K562 (cell line): ENCODE data around the gene MACROD2. TPM values are rescaled to one million over a fixed set of nuclear protein-coding genes. Genes with fewer than 3 reads are reported as not detected.

Experiments
- ATAC-seq: fragments of 200-7000 bp; cut with Tn5 transposase; 3 replicates; pipeline ENCODE4 v1.9.1; 2020; ENCODE audit warnings: moderate library complexity
- BruUV-seq: library from RNA; stranded (reverse); fragments of 400-500 nt; replicated peaks from 2 replicates; lab custom pipeline; 2021; lab: Mats Ljungman, UMichigan
- CTCF ChIA-PET: fragments of 300-600 bp; formaldehyde crosslinking; extraction: SDS; loops from one replicate; lab custom pipeline; 2021; ENCODE audit warnings: low intra/inter-chr PET ratio; lab: Yijun Ruan, JAX
- POLR2A ChIA-PET: fragments of 300-600, 350-650 bp; sonication (Branson Sonifier 250); formaldehyde crosslinking; extraction: SDS; loops from one replicate; lab custom pipeline; 2021; ENCODE audit warnings: antibody characterized with exemption, inconsistent platforms; lab: Yijun Ruan, JAX
- DNase-seq, 4 experiments: peaks; one replicate each; pipeline versions ENCODE4 v3.0.0 to v3.0.0-alpha.2; 2011 to 2018; ENCODE audit warnings: low spot score in 3 of 4, mixed read lengths in 3 of 4; ENCODE audit errors: extremely low read depth in 1 of 4
- FAIRE-seq: peaks from 2 replicates; lab custom pipeline; 2011; peaks lifted over from hg19 to GRCh38; lab: Jason Lieb, UNC
- H2AFZ ChIP-seq: 2 replicates; pipeline ENCODE4 v1.6.0; 2011; ENCODE audit warnings: low read depth, low read length, control low read depth, inconsistent platforms
- H3K27ac ChIP-seq: fragments of 200-600 bp; 3 replicates; pipeline ENCODE4 v1.8.0; 2011; ENCODE audit warnings: low read depth, mild to moderate bottlenecking, control low read depth, inconsistent platforms, low read length, moderate library complexity, mixed read lengths; ENCODE audit errors: extremely low read depth
- H3K27me3 ChIP-seq, 2 experiments: fragments of 300-600 bp in 1 of 2; 2 replicates in 1 of 2; 3 replicates in 1 of 2; pipeline versions ENCODE4 v1.6.0 to v1.8.0; 2011; ENCODE audit warnings: inconsistent platforms in 2 of 2, low read length in 2 of 2, mild to moderate bottlenecking in 1 of 2, mixed read lengths in 1 of 2, moderate library complexity in 1 of 2; ENCODE audit not compliant: control insufficient read depth in 2 of 2, insufficient read depth in 2 of 2
- H3K36me3 ChIP-seq: fragments of 300-600 bp; 3 replicates; pipeline ENCODE4 v1.8.0; 2011; ENCODE audit warnings: mild to moderate bottlenecking, low read length, inconsistent platforms; ENCODE audit not compliant: control insufficient read depth, insufficient read depth
- H3K4me1 ChIP-seq, 2 experiments: fragments of 200-600 bp in 1 of 2; replicated peaks in 1 of 2; 2 replicates in 1 of 2; 3 replicates in 1 of 2; pipeline versions ENCODE4 v1.5.1 to v1.8.0; 2011; ENCODE audit warnings: inconsistent platforms in 2 of 2, low read length in 2 of 2, mild to moderate bottlenecking in 1 of 2, mixed read lengths in 1 of 2, moderate library complexity in 1 of 2; ENCODE audit not compliant: control insufficient read depth in 2 of 2, insufficient read depth in 2 of 2
- H3K4me2 ChIP-seq: 2 replicates; pipeline ENCODE4 v1.6.1; 2011; ENCODE audit warnings: low read length, control low read depth, inconsistent platforms, mixed read lengths; ENCODE audit not compliant: insufficient read depth
- H3K4me3 ChIP-seq: fragments of 200-600 bp; sonication (generic), shearing (Covaris generic); 2 replicates; pipeline ENCODE4 v1.5.1; 2016; ENCODE audit warnings: control low read depth, inconsistent platforms
- H3K79me2 ChIP-seq: fragments of 200-600 bp; 3 replicates; pipeline ENCODE4 v1.8.0; 2011; ENCODE audit warnings: low read length, inconsistent platforms; ENCODE audit not compliant: control insufficient read depth, insufficient read depth
- H3K9ac ChIP-seq, 2 experiments: 2 replicates each; pipeline versions ENCODE4 v1.6.0 to v1.6.1; 2011; ENCODE audit warnings: low read depth in 2 of 2, low read length in 2 of 2, control low read depth in 1 of 2, inconsistent platforms in 1 of 2, mild to moderate bottlenecking in 1 of 2, mixed read lengths in 1 of 2; ENCODE audit not compliant: insufficient read depth in 1 of 2
- H3K9me1 ChIP-seq: one replicate; pipeline ENCODE4 v1.6.0; 2011; ENCODE audit warnings: inconsistent platforms, mild to moderate bottlenecking, low read length, moderate library complexity; ENCODE audit not compliant: control insufficient read depth, insufficient read depth
- H3K9me3 ChIP-seq: replicated peaks from 2 replicates; pipeline ENCODE4 v1.5.1; 2011; ENCODE audit warnings: low read depth, low read length, inconsistent platforms; ENCODE audit not compliant: control insufficient read depth, insufficient read depth
- H4K20me1 ChIP-seq: replicated peaks from 2 replicates; pipeline ENCODE4 v1.6.1; 2011; ENCODE audit warnings: low read length, inconsistent platforms, mixed read lengths; ENCODE audit not compliant: control insufficient read depth, insufficient read depth
- CHAMP1 ChIP-seq: fragments of 450-650 bp; IDR thresholded peaks from 2 replicates; pipeline ENCODE4 v1.6.1; 2016; ENCODE audit warnings: mild to moderate bottlenecking
- CREB1 ChIP-seq, 2 experiments: sonication (generic) in 1 of 2; formaldehyde crosslinking in 1 of 2; IDR thresholded peaks; 2 replicates each; pipeline versions ENCODE4 v1.6.1 to v1.8.0; 2012 to 2022; ENCODE audit warnings: inconsistent platforms in 1 of 2, mild to moderate bottlenecking in 1 of 2, missing genetic modification reagents in 1 of 2, moderate library complexity in 1 of 2
- JUND ChIP-seq, 2 experiments: IDR thresholded peaks; 2 replicates in 1 of 2; 3 replicates in 1 of 2; pipeline ENCODE4 v1.6.1; 2011; ENCODE audit warnings: borderline replicate concordance in 2 of 2, low read depth in 2 of 2, low read length in 2 of 2, improper control_type of control experiment in 1 of 2, missing biosample characterization in 1 of 2, missing genetic modification characterization in 1 of 2, missing genetic modification reagents in 1 of 2
- ZNF354B ChIP-seq: fragments of 250-450 bp; sonication (Bioruptor Pico); IDR thresholded peaks from 2 replicates; pipeline ENCODE4 v1.4.0; 2020
- WGBS: fragments of 100-300 bp; shearing (Covaris generic); methylation state at CpG from one replicate; pipeline ENCODE4 v1.1.6; 2016; ENCODE audit warnings: low coverage, mixed read lengths; ENCODE audit not compliant: insufficient coverage; ENCODE audit errors: missing lambda C conversion rate; 5-methylcytosine and 5-hydroxymethylcytosine counted together
- in situ Hi-C: fragments of 300-500 bp; cut with MboI; formaldehyde crosslinking; loops from 4 replicates; pipeline ENCODE4 v1.15.0; 2018; ENCODE audit warnings: inconsistent platforms, mixed read lengths
- intact Hi-C: fragments of 100-400 bp; cut with micrococcal nuclease; formaldehyde crosslinking; loops from 2 replicates; pipeline ENCODE4 v1.14.2; 2022
- polyA plus RNA-seq, 8 experiments: library from polyadenylated mRNA; depleted of rRNA in 4 of 8; stranded (reverse) in 5 of 8; unstranded in 3 of 8; fragments of >200 nt; fragmentation: Nextera tagmentation in 2 of 8; fragmentation: Illumina TruSeq in 1 of 8; extraction: Ambion mirVana in 2 of 8; extraction: Trizol in 1 of 8; gene quantifications; 2 replicates each; pipeline versions ENCODE4 v1.2.1 to v1.2.3, GENCODE V29; 2011 to 2014; ENCODE audit warnings: inconsistent platforms in 1 of 8, missing spikeins in 1 of 8
- total RNA-seq, 7 experiments: library from RNA; depleted of rRNA in 6 of 7; stranded (reverse); fragments of >200 nt in 6 of 7; fragmentation: Illumina TruSeq in 2 of 7; extraction: Trizol in 2 of 7; gene quantifications; 2 replicates each; pipeline versions ENCODE4 v1.2.1 to v1.2.3, GENCODE V29; 2011 to 2021; ENCODE audit warnings: low replicate concordance in 1 of 7

MACROD2 gene
- total and polyA plus RNA-seq, 9 of the 15 experiments (the other 6 are each of a cell fraction or from before 2014, with no cell fraction given): not detected

DNA sequence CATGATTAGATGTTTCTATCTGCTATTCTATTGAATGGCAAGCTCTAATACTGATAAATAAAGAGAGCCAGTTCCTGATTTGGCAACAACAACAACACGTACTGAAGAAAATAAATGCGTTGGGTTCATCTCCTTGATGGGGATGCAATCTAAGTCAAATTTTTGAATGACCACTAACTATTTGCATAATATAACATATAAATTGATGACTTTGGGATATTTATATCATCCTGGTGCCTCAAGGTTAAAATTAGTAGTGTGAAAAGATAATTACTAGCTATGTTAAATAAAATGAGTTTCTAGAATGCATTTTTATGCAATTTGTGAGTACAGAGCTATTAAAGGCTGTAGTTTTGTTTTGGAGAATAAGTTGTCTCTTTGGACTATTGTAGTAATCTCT lies 1681.5 kb downstream of the MACROD2 start:
- H4K20me1 ChIP-seq: no peaks in the 10 kb centered on the region
- H3K27ac ChIP-seq: no peak overlapping the region
- H3K27me3 ChIP-seq: no peaks in the 10 kb centered on the region
- 5% methylated on average over 2 of the region's 2 CpGs for WGBS
- H3K4me3 ChIP-seq: no peak overlapping the region
- H3K9me3 ChIP-seq: no peaks in the 10 kb centered on the region
- H3K9me1 ChIP-seq: no peaks in the 10 kb centered on the region
- no peak for DNase-seq
- no peaks in the 10 kb centered on the region for H3K36me3 ChIP-seq
- no TSS peak for BruUV-seq
- FAIRE-seq: no peak
- H3K9ac ChIP-seq: no peak overlapping the region
- H3K79me2 ChIP-seq: no peaks in the 10 kb centered on the region
- POLR2A ChIA-PET: no interaction called here
- no peak for ATAC-seq
- in situ Hi-C loops: no loop called here
- intact Hi-C loops: no loop called here
- no peak for TF ChIP-seq CREB1 (IDR thresholded peaks at IDR 0.05)
- no peak for TF ChIP-seq CREB1 (CRISPR knock-in tag; IDR thresholded peaks at IDR 0.05)
- no peak for TF ChIP-seq CHAMP1
- no peak for TF ChIP-seq JUND (IDR thresholded peaks at IDR 0.05; ENCODE audit: borderline replicate concordance, low read depth, low read length)
- no peak for TF ChIP-seq JUND (tag; IDR thresholded peaks at IDR 0.05; ENCODE audit: borderline replicate concordance, low read depth, low read length)
- TF ChIP-seq ZNF354B (CRISPR knock-in tag): no peak
- CTCF ChIA-PET: no interaction called here
- H3K4me1 ChIP-seq: no peaks in the 10 kb centered on the region
- H3K4me2 ChIP-seq: no peak overlapping the region
- H2AFZ ChIP-seq: no peak overlapping the region
